ENCODE results near the gene RAD18. TPM values are rescaled to one million over a fixed set of nuclear protein-coding genes. Genes with fewer than 3 reads are reported as not detected.

Gene RAD18
- total and polyA plus RNA-seq, 2 donors (not counting 1 experiment from before 2014, with no cell fraction given) = 4.8 to 21.3 TPM

GRCh38 chr3:8983026-8983425 lies 19.8 kb upstream of the RAD18 start:
- no peak for TF ChIP-seq CTCF (IDR thresholded peaks at IDR 0.05)
- TF ChIP-seq EZH2 (IDR thresholded peaks at IDR 0.05; ENCODE audit: borderline replicate concordance, insufficient read depth, low read depth, low read length, poor library complexity, severe bottlenecking) = no peak
- no peak overlapping the region for H3K27ac ChIP-seq (ENCODE audit: low read length in 2 of 2)
- ChIA-PET POLR2A (no interaction called here), CTCF (no interaction called here)
- ATAC-seq (ENCODE audit: low read depth) = no peak
- H3K4me2 ChIP-seq (replicated peaks; ENCODE audit: low read depth, low read length, poor library complexity, severe bottlenecking) = no peak overlapping the region
- peaks cover 3% of the 10 kb centered on the region for H3K9me3 Mint-ChIP-seq (ENCODE audit: insufficient read depth)
- peaks cover 0 to 6% (median 3%) of the 10 kb centered on the region in 3 donors for H3K9me3 ChIP-seq (ENCODE audit: control extremely low read depth in 1 of 3, control insufficient read depth in 2 of 3, insufficient read depth in 1 of 3, low read length in 2 of 3)
- H3K27me3 ChIP-seq (replicated peaks in 1 of 4; ENCODE audit: control extremely low read depth in 1 of 4, control insufficient read depth in 3 of 4, insufficient read depth in 4 of 4, low read length in 3 of 4) = peaks cover 0 to 24% (median 11%) of the 10 kb centered on the region in 4 experiments
- peaks cover 7% of the 10 kb centered on the region for H3K4me1 Mint-ChIP-seq
- peaks cover 0 to 6% of the 10 kb centered on the region in 2 donors for H3K4me1 ChIP-seq (ENCODE audit: control insufficient read depth in 2 of 2, insufficient read depth in 2 of 2, low read length in 2 of 2)
- H3K4me3 ChIP-seq (ENCODE audit: control extremely low read depth in 1 of 5, extremely low read depth in 1 of 5, insufficient read depth in 1 of 5, low read depth in 2 of 5, low read length in 4 of 5) = no peak overlapping the region
- no peak overlapping the region for H3K9ac ChIP-seq (ENCODE audit: low read length)
- DNase-seq = no peak
- H2AFZ ChIP-seq (ENCODE audit: insufficient read depth, low read depth, low read length, poor library complexity, severe bottlenecking) = no peak overlapping the region
- no peak overlapping the region for H3K4me3 Mint-ChIP-seq
- H3K27me3 Mint-ChIP-seq = peaks cover 30% of the 10 kb centered on the region
- H4K20me1 ChIP-seq (ENCODE audit: control insufficient read depth, insufficient read depth, low read length, poor library complexity, severe bottlenecking) = no peaks in the 10 kb centered on the region
- no peak overlapping the region for H3K27ac Mint-ChIP-seq
- intact Hi-C loops (cut with micrococcal nuclease) = no loop called here
- H3K36me3 ChIP-seq (replicated peaks in 1 of 2; ENCODE audit: control extremely low read depth in 1 of 2, control insufficient read depth in 1 of 2, extremely low read depth in 1 of 2, insufficient read depth in 2 of 2, low read length in 1 of 2) = no peaks in the 10 kb centered on the region
- no peaks in the 10 kb centered on the region for H3K79me2 ChIP-seq (ENCODE audit: control insufficient read depth, insufficient read depth, low read length)
- WGBS (ENCODE audit: insufficient coverage) = 100% methylated on average over 1 of the region's 1 CpG

GRCh38 chr3:8982509-8982908 lies 19.2 kb upstream of the RAD18 start:
- Histone ChIP-seq H3K9ac (ENCODE audit: low read length) (no peak overlapping the region), H3K4me3 (ENCODE audit: control extremely low read depth in 1 of 5, extremely low read depth in 1 of 5, insufficient read depth in 1 of 5, low read depth in 2 of 5, low read length in 4 of 5) (no peak overlapping the region), H3K79me2 (ENCODE audit: control insufficient read depth, insufficient read depth, low read length) (no peaks in the 10 kb centered on the region), H3K27ac (ENCODE audit: low read length in 2 of 2) (no peak overlapping the region), H3K9me3 (ENCODE audit: control extremely low read depth in 1 of 3, control insufficient read depth in 2 of 3, insufficient read depth in 1 of 3, low read length in 2 of 3) (peaks cover 0 to 6% (median 3%) of the 10 kb centered on the region in 3 donors), H3K4me2 (replicated peaks; ENCODE audit: low read depth, low read length, poor library complexity, severe bottlenecking) (no peak overlapping the region), H4K20me1 (ENCODE audit: control insufficient read depth, insufficient read depth, low read length, poor library complexity, severe bottlenecking) (no peaks in the 10 kb centered on the region), H3K27me3 (replicated peaks in 1 of 4; ENCODE audit: control extremely low read depth in 1 of 4, control insufficient read depth in 3 of 4, insufficient read depth in 4 of 4, low read length in 3 of 4) (peaks cover 0 to 26% (median 14%) of the 10 kb centered on the region in 4 experiments), H3K4me1 (ENCODE audit: control insufficient read depth in 2 of 2, insufficient read depth in 2 of 2, low read length in 2 of 2) (peaks cover 0 to under 1% of the 10 kb centered on the region in 2 donors), H3K36me3 (replicated peaks in 1 of 2; ENCODE audit: control extremely low read depth in 1 of 2, control insufficient read depth in 1 of 2, extremely low read depth in 1 of 2, insufficient read depth in 2 of 2, low read length in 1 of 2) (no peaks in the 10 kb centered on the region), H2AFZ (ENCODE audit: insufficient read depth, low read depth, low read length, poor library complexity, severe bottlenecking) (no peak overlapping the region)
- H3K4me3 Mint-ChIP-seq = no peak overlapping the region
- TF ChIP-seq CTCF (IDR thresholded peaks at IDR 0.05) = no peak
- TF ChIP-seq EZH2 (IDR thresholded peaks at IDR 0.05; ENCODE audit: borderline replicate concordance, insufficient read depth, low read depth, low read length, poor library complexity, severe bottlenecking) = no peak
- H3K27me3 Mint-ChIP-seq = peaks cover 34% of the 10 kb centered on the region
- peaks cover 2% of the 10 kb centered on the region for H3K4me1 Mint-ChIP-seq
- intact Hi-C loops (cut with micrococcal nuclease) = no loop called here
- H3K27ac Mint-ChIP-seq = no peak overlapping the region
- WGBS (ENCODE audit: insufficient coverage) = 7% methylated on average over 2 of the region's 5 CpGs
- peaks cover 3% of the 10 kb centered on the region for H3K9me3 Mint-ChIP-seq (ENCODE audit: insufficient read depth)
- POLR2A ChIA-PET = no interaction called here
- no peak for ATAC-seq (ENCODE audit: low read depth)
- no peak for DNase-seq
- CTCF ChIA-PET = no interaction called here
